ENCODE results near the gene RIC1. TPM values are rescaled to one million over a fixed set of nuclear protein-coding genes. Genes with fewer than 3 reads are reported as not detected.

The RIC1 gene
- polyA plus RNA-seq, 1 of the 3 experiments (the other 2 are of a cell fraction) = 21.9 TPM

GRCh38 chr9:5596173-5596572, 32.7 kb upstream of the RIC1 start:
- H3K9me2 ChIP-seq = no peaks in the 10 kb centered on the region
- H3K79me2 ChIP-seq (ENCODE audit: insufficient read depth) = no peaks in the 10 kb centered on the region
- H3F3A ChIP-seq (replicated peaks; ENCODE audit: insufficient read depth) = no peaks in the 10 kb centered on the region
- DNase-seq = no peak
- H3K27ac ChIP-seq (ENCODE audit: low read depth in 2 of 2, low read length in 1 of 2) = no peak overlapping the region
- H2AFZ ChIP-seq (ENCODE audit: low read depth) = no peak overlapping the region
- ChIA-PET CTCF (interaction anchor here (0.7 to 3.7 kb wide), 7 partner anchors 86 to 991 kb away, joined by 3 to 24 read pairs (median 3); partner anchors contain the start of genes CD274, INSL6 and PDCD1LG2), POLR2A (no interaction called here)
- 91% methylated on average over 2 of the region's 2 CpGs for WGBS (ENCODE audit: low lambda C conversion rate)
- no peaks in the 10 kb centered on the region for H3K27me3 ChIP-seq (ENCODE audit: insufficient read depth)
- no peak overlapping the region for H3K9ac ChIP-seq
- no peaks in the 10 kb centered on the region for H3K36me3 ChIP-seq (replicated peaks in 1 of 2; ENCODE audit: control insufficient read depth in 1 of 2, insufficient read depth in 2 of 2, low read length in 1 of 2)
- no peaks in the 10 kb centered on the region for H3K9me3 ChIP-seq
- H3K4me2 ChIP-seq = no peak overlapping the region
- TF ChIP-seq RXRA (IDR thresholded peaks at IDR 0.05; ENCODE audit: borderline replicate concordance, low read depth) = no peak
- TF ChIP-seq JUND (IDR thresholded peaks at IDR 0.05) = no peak
- TF ChIP-seq USF1 (IDR thresholded peaks at IDR 0.05; ENCODE audit: borderline replicate concordance, low read depth) = no peak
- no peak for TF ChIP-seq NRF1 (IDR thresholded peaks at IDR 0.05; ENCODE audit: low read depth, low read length)
- TF ChIP-seq TEAD4 (IDR thresholded peaks at IDR 0.05; ENCODE audit: borderline replicate concordance, insufficient read depth) = no peak
- no peak for TF ChIP-seq GATA2 (CRISPR knock-in tag; IDR thresholded peaks at IDR 0.05)
- no peak for TF ChIP-seq MEF2A (IDR thresholded peaks at IDR 0.05; ENCODE audit: borderline replicate concordance, low read depth)
- no peak for TF ChIP-seq TAF1 (IDR thresholded peaks at IDR 0.05; ENCODE audit: borderline replicate concordance, low read depth, low read length)
- no peak for TF ChIP-seq NFIC (IDR thresholded peaks at IDR 0.05; ENCODE audit: borderline replicate concordance)
- no peak for TF ChIP-seq MXI1 (IDR thresholded peaks at IDR 0.05; ENCODE audit: low read depth, low read length)
- H4K20me1 ChIP-seq (ENCODE audit: insufficient read depth) = no peaks in the 10 kb centered on the region
- H3K4me3 ChIP-seq (ENCODE audit: low read depth in 2 of 2, low read length in 1 of 2) = no peak overlapping the region
- no peaks in the 10 kb centered on the region; a peak in 1 of 4 replicates for H3K4me1 ChIP-seq (ENCODE audit: control insufficient read depth in 1 of 2, insufficient read depth in 2 of 2, low read depth in 1 of 2, low read length in 1 of 2)

GRCh38 chr9:5608298-5609225, 20.3 kb upstream of the RIC1 start:
- WGBS (ENCODE audit: low lambda C conversion rate) = 88% methylated on average over 6 of the region's 6 CpGs

More at GRCh38 chr9:5608298-5609225, 20.3 kb upstream of the RIC1 start:
- POLR2A ChIA-PET = no interaction called here
- no peaks in the 10 kb centered on the region for H3K9me2 ChIP-seq
- no peaks in the 10 kb centered on the region for H3K27me3 ChIP-seq (ENCODE audit: insufficient read depth)
- H3K4me3 ChIP-seq (ENCODE audit: low read depth in 2 of 2, low read length in 1 of 2) = no peak overlapping the region
- no peaks in the 10 kb centered on the region for H3K9me3 ChIP-seq
- no peaks in the 10 kb centered on the region for H4K20me1 ChIP-seq (ENCODE audit: insufficient read depth)
- peak overlapping the region; percentile 46 for H3K4me2 ChIP-seq
- DNase-seq = no peak
- H3K79me2 ChIP-seq (ENCODE audit: insufficient read depth) = no peaks in the 10 kb centered on the region
- CTCF ChIA-PET = interaction anchor here (0.6 to 3.2 kb wide), 3 partner anchors 8 to 104 kb away, joined by 3 to 18 read pairs (median 4); no protein-coding TSS in a partner anchor
- H3K9ac ChIP-seq = no peak overlapping the region
- no peak overlapping the region for H3K27ac ChIP-seq (ENCODE audit: low read depth in 2 of 2, low read length in 1 of 2)
- H2AFZ ChIP-seq (ENCODE audit: low read depth) = no peak overlapping the region
- peaks cover 3% of the 10 kb centered on the region for H3F3A ChIP-seq (replicated peaks; ENCODE audit: insufficient read depth)
- no peak for TF ChIP-seq GABPA (IDR thresholded peaks at IDR 0.05; ENCODE audit: low read depth)
- TF ChIP-seq SIN3A (IDR thresholded peaks at IDR 0.05; ENCODE audit: borderline replicate concordance, low read depth, low read length) = no peak
- peaks cover 0 to 5% of the 10 kb centered on the region in 2 experiments; a peak in 2 of 4 replicates for H3K4me1 ChIP-seq (ENCODE audit: control insufficient read depth in 1 of 2, insufficient read depth in 2 of 2, low read depth in 1 of 2, low read length in 1 of 2)
- H3K36me3 ChIP-seq (replicated peaks in 1 of 2; ENCODE audit: control insufficient read depth in 1 of 2, insufficient read depth in 2 of 2, low read length in 1 of 2) = no peaks in the 10 kb centered on the region

All from SK-N-SH (cell line).